HG03280 (cell line): Measurements from ENCODE around the gene EIF4G2.

Experiments
- ATAC-seq: cut with Tn5 transposase; IDR thresholded peaks from one replicate; pipeline ENCODE4 v1.9.1; 2021; ENCODE audit warnings: mild to moderate bottlenecking, moderate library complexity; ENCODE audit not compliant: unreplicated experiment

The EIF4G2 gene

DNA sequence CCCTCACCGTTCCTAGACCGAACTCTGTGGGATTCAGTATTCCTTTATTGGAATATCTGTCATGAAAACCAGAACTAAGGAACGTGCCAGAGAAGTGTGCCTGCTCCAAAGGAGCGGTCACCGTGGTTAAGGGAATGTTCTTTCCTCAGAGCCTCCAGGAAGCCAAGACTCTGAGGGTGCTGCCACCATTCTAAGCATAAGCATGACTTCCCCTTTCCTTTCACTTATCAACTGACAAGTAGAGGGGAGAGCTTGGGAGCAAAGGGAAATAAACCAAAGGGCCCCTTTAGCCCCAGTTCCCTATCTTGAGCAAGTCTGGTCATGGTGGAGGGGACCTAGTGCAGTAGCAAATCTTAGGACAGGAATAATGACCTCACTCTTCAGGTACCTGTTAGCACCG is 30.9 kb downstream of the EIF4G2 start:
- ATAC-seq, result no peak

GRCh38 chr11:10777393-10777793 is 31.3 kb downstream of the EIF4G2 start:
- no peak for ATAC-seq

DNA sequence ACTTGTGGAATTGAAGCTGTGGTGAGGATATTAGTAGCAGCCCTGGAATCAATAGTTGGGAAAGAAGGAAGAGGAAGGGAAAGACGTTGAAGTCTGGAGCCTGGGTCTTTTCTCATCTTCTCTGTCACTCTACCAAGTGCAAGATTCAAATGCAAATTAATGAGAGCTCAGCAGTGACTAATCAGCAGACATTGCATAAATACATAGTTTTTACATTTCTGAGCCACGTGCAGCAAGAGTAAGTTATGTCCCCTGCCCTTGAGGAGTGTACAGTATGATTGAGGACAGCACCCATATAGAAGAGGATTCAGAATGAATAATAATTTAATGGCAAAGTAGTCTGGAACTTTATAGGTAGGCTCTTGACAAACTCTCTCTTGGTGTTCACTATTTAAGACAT is 33.9 kb downstream of the EIF4G2 start:
- no peak for ATAC-seq

GRCh38 chr11:10771457-10771856 is 37.3 kb downstream of the EIF4G2 start:
- ATAC-seq, result no peak

- no peak for ATAC-seq
Observed at GRCh38 chr11:10770626-10771254, 38.0 kb downstream of the EIF4G2 start.

DNA sequence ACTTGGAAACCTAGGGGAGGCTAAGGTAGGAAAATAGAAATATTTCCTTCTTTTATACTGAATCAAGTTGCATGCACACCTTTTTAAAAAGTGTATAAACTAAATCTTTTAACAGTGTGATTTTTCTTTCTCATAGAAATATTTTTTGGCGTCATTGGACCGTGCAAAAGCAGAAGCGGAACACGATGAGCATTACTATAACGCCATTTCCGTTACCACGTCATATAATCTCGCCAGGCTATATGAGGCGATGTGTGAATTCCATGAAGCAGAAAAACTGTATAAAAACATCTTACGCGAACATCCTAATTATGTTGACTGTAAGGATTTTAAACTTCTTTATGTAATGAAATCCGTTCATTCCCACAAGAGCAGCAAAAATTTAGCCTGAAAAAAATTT is 44.3 kb downstream of the EIF4G2 start:
- no peak for ATAC-seq

GRCh38 chr11:10763766-10764165 is 45.0 kb downstream of the EIF4G2 start:
- ATAC-seq, result no peak

GRCh38 chr11:10762913-10763421 is 45.8 kb downstream of the EIF4G2 start:
- no peak for ATAC-seq

DNA sequence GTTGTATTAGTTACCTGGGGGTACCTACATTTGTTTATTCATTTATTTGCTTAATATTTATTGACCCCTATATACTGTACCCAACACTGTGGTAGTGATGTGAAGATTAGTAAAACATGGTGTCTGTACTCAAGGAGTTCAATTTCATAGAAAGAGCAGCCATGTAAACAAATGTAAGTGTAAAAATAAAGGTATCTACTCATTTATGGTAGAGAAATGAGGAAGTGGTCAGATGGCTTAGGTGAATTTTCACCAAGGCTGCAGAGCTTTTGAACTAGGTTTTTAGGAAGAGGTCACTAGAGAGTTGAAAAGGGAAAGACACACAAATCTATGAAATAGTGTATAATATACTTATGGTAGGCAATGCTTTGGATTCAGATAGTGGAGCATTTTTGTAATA is 46.5 kb downstream of the EIF4G2 start:
- ATAC-seq, result peak; percentile 87

DNA sequence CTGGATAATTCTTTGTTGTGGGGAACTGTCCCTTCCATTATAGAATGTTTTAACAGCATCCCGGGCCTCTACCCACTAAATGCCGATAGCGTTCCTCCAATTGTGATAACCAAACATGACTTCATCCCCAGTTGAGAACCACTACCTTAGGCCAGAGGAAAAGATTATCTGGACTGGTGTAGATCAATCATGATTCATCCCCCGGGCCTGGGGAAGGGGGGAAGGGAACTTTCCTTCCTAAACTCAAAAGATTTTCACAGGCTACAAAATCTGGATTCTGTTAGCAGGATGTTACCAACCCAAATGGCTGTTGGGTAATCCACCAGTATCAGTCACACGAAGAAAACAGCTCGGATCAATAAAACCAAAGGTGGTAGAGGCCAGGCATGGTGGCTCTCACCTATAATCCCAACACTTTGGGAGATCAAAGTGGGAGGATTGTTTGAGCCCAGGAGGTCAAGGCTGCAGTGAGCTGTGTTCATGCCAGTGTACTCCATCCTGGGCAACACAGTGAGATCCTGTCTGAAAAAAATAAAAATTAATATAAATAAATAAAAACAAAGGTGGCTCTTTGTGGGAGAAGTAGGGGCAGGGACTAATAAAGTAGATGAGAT is 47.5 kb downstream of the EIF4G2 start:
- no peak for ATAC-seq

DNA sequence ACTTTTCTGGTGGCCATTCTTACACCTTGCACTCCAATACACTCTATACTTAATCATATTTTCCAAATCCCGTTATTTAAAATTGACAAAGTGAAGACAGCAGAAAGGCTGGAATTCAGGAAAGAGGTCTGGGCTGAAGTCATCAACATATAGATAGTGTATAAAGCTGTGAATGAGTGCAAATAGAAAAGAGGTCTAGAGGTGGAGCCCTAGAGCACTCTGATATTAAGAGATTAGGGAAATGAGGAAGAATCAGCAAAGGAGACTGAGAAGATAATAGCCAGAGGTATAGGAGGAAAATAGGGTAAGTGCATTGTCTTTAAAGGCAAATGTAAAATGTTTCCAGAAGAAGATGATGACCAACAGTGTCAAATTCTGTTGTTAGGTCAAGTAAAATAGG is 49.8 kb downstream of the EIF4G2 start:
- ATAC-seq, result no peak

DNA sequence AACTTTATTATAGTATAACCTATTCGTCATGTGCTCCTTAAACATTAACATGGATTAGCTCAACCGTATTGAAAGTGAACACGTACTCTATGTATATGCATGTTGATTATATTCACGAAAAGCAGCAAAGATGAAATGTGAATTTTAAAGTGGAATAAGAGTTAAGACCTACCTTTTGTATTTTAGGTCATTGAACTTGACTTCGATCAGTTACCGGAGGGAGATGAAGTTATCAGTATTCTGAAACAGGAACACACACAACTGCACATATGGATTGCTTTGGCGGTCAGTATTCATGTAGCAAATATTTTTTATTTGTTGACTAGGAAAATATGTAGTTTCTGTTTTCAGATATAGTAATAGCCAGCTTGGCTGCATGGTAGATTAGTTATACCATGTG is 56.2 kb downstream of the EIF4G2 start:
- no peak for ATAC-seq

DNA sequence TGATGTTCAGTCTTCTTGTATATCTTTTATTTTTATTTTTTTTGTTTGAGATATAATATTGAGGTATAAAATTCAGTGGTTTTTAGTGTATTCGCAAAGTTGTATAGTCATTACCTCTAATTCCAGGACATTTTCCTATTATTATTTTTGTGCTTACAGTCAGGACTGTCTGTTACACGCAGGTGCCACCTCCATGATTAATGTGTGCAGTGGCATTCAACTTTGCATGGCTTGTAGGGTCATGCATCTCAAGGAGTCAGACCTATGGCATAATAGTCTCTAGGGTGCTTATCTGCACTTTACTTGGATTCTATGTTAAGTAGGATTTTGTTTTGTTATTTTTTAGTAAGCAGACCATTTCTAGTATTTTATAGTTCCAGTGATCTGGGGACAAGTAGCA is 56.7 kb downstream of the EIF4G2 start:
- ATAC-seq, result no peak

DNA sequence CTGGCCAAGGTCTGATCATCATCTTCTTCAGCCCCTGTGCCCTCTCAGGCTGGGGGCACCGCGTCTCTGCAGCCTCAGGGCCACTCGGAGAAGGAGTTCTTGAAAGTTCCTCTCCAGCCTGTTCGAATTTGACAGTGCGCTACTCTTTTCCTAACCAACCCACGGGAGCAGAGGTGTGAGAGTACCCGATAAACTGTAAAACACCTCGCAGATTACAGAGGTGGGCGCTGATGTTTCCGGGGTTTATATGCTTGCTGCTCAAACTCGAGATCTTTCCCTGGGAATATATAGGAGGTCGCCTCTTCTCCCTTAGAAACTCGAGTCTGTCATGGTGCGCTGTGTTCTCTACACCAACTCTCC is 57.2 kb downstream of the EIF4G2 start:
- peak; percentile 30 for ATAC-seq

DNA sequence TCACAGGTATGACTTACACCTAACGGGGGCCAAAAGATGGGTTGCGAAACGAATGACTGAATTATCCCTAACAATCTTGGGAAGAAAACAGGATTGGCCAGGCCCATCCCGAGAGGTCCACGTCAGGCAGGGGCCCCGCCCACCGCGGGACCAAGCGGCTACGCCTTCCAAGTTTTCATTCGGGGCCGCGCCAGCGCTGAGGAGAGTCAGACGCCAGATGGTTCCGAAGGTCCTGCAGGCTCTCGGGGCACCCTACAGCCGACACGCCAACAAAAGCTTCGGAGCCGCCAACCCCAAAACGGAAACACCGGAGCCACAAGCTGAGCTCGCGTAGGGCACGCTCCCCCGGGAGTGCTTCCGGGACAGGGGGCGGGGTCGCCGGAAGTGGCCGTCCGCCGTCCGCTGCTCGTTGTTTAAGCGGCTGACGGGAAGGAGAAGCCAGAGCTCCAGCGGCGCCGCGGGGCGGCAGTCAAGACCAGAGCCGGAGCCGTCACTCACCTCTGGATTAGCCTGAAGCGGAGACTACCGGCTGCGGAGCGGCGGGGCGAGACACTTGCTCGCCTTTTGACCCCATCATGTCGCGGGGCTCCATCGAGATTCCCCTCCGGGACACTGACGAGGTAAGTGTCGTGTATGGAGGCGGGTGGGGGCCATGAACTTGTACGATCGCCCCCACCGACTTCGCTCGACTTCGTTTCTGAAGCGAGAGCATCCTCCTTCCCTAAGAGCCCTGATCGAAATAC is 57.7 kb downstream of the EIF4G2 start, which contains the start of gene CTR9:
Gene CTR9 (plus strand): TSS at position 409 of the 743 bp plus-strand sequence. CDS start 167 bp downstream, at position 576.
- peak; percentile 93 for ATAC-seq

DNA sequence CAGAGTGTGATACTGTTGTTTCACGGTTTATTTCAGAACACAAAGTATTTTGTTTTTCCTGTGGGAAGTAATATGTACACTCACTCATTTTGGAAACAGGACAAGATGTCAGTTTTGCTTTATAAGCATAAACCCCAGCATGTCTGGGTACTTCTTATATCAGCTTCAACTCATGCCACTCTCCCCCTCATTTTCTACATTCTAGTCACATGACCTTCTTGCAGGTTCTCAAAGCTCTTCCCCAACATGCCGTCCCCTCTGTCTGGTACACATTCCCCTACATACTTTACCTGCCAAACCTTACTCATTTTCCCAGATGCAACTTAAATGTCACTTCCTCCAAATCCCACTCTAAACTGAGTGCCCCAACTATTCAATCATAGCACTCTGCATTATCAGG is 59.2 kb downstream of the EIF4G2 start:
- no peak for ATAC-seq

DNA sequence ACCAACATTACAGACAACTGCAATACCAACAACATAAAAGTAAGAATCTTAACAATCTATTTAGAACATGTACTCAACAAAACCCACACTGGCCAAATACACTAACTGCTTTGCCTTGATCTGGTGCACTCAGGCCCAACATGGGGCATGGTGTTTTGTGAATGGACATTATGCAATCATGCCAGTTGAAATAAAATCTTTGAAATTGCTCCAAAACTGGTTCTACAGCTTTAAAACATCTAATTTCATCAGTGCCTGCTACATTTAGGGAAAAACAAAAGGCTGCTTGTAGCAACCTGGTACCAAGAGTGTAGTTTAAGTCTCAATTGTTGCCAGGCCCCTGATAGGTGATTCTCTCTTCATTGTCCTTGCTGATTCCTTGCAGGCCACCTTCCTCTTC is 61.0 kb downstream of the EIF4G2 start:
- no peak for ATAC-seq
